ENCODE results near the gene ZSWIM9.

GRCh38 chr19:48148576-48148975, 21.9 kb upstream of the ZSWIM9 start:
- no peak for TF ChIP-seq CTCF (IDR thresholded peaks at IDR 0.05)
- no peak for TF ChIP-seq EZH2phosphoT487 (IDR thresholded peaks at IDR 0.05)
- TF ChIP-seq EZH2 (IDR thresholded peaks at IDR 0.05), result no peak
